ENCODE data around the gene REG3A. TPM values are rescaled to one million over a fixed set of nuclear protein-coding genes. Genes with fewer than 3 reads are reported as not detected.

REG3A gene
- total and polyA plus RNA-seq, 2 donors (not counting 1 experiment from before 2014, with no cell fraction given) = not detected

GRCh38 chr2:79171348-79171958, 11.9 kb upstream of the REG3A start:
- H3K4me3 ChIP-seq (replicated peaks in 1 of 4; ENCODE audit: control extremely low read depth in 1 of 4, insufficient read depth in 1 of 4, low read depth in 3 of 4, low read length in 4 of 4) = no peak overlapping the region
- no peaks in the 10 kb centered on the region for H3K9me3 ChIP-seq (ENCODE audit: control insufficient read depth, insufficient read depth, low read depth, low read length)
- no peaks in the 10 kb centered on the region for H4K20me1 ChIP-seq (ENCODE audit: control insufficient read depth, extremely low read depth, insufficient read depth, low read length)
- H3K36me3 ChIP-seq (ENCODE audit: control insufficient read depth, insufficient read depth, low read length) = no peaks in the 10 kb centered on the region
- H3K27ac ChIP-seq (ENCODE audit: insufficient read depth, low read length) = no peak overlapping the region
- no peaks in the 10 kb centered on the region for H3K4me1 ChIP-seq (ENCODE audit: control insufficient read depth, extremely low read depth, insufficient read depth, low read length)
- H3K27me3 ChIP-seq (ENCODE audit: control insufficient read depth, insufficient read depth, low read length) = no peaks in the 10 kb centered on the region
- H3K4me2 ChIP-seq (ENCODE audit: extremely low read depth, insufficient read depth, low read length) = no peak overlapping the region
- H3K79me2 ChIP-seq (ENCODE audit: control insufficient read depth, insufficient read depth, low read length) = no peaks in the 10 kb centered on the region
- H2AFZ ChIP-seq (ENCODE audit: low read length) = no peak overlapping the region
- H3K9ac ChIP-seq (ENCODE audit: insufficient read depth, low read length) = no peak overlapping the region
- TF ChIP-seq EZH2 (IDR thresholded peaks at IDR 0.05; ENCODE audit: low read length, missing control alignments) (no peak), CTCF (conservative IDR thresholded peaks at IDR 0.05 in 1 of 2, IDR thresholded peaks at IDR 0.05 in 1 of 2; ENCODE audit: low read depth in 1 of 2, low read length in 2 of 2) (no peak)
- DNase-seq (ENCODE audit: low read depth in 2 of 2) = no peak

GRCh38 chr2:79162801-79163200, 3.2 kb upstream of the REG3A start:
- no peak for DNase-seq (ENCODE audit: low read depth in 2 of 2)
- Histone ChIP-seq H3K36me3 (ENCODE audit: control insufficient read depth, insufficient read depth, low read length) (no peaks in the 10 kb centered on the region), H3K9ac (ENCODE audit: insufficient read depth, low read length) (no peak overlapping the region), H3K79me2 (ENCODE audit: control insufficient read depth, insufficient read depth, low read length) (no peaks in the 10 kb centered on the region), H4K20me1 (ENCODE audit: control insufficient read depth, extremely low read depth, insufficient read depth, low read length) (no peaks in the 10 kb centered on the region), H3K27me3 (ENCODE audit: control insufficient read depth, insufficient read depth, low read length) (no peaks in the 10 kb centered on the region), H2AFZ (ENCODE audit: low read length) (no peak overlapping the region), H3K4me3 (replicated peaks in 1 of 4; ENCODE audit: control extremely low read depth in 1 of 4, insufficient read depth in 1 of 4, low read depth in 3 of 4, low read length in 4 of 4) (no peak overlapping the region), H3K27ac (ENCODE audit: insufficient read depth, low read length) (no peak overlapping the region), H3K9me3 (ENCODE audit: control insufficient read depth, insufficient read depth, low read depth, low read length) (no peaks in the 10 kb centered on the region), H3K4me1 (ENCODE audit: control insufficient read depth, extremely low read depth, insufficient read depth, low read length) (no peaks in the 10 kb centered on the region), H3K4me2 (ENCODE audit: extremely low read depth, insufficient read depth, low read length) (no peak overlapping the region)
- no peak for TF ChIP-seq CTCF (conservative IDR thresholded peaks at IDR 0.05 in 1 of 2, IDR thresholded peaks at IDR 0.05 in 1 of 2; ENCODE audit: low read depth in 1 of 2, low read length in 2 of 2)
- TF ChIP-seq EZH2 (IDR thresholded peaks at IDR 0.05; ENCODE audit: low read length, missing control alignments) = no peak

- Histone ChIP-seq H3K27me3 (ENCODE audit: control insufficient read depth, insufficient read depth, low read length) (no peaks in the 10 kb centered on the region), H3K27ac (ENCODE audit: insufficient read depth, low read length) (no peak overlapping the region)
Measured at GRCh38 chr2:79162132-79162531, 2.6 kb upstream of the REG3A start.

More at GRCh38 chr2:79162132-79162531, 2.6 kb upstream of the REG3A start:
- Histone ChIP-seq H3K4me2 (ENCODE audit: extremely low read depth, insufficient read depth, low read length) (no peak overlapping the region), H3K9me3 (ENCODE audit: control insufficient read depth, insufficient read depth, low read depth, low read length) (no peaks in the 10 kb centered on the region), H3K4me1 (ENCODE audit: control insufficient read depth, extremely low read depth, insufficient read depth, low read length) (no peaks in the 10 kb centered on the region), H4K20me1 (ENCODE audit: control insufficient read depth, extremely low read depth, insufficient read depth, low read length) (no peaks in the 10 kb centered on the region), H3K79me2 (ENCODE audit: control insufficient read depth, insufficient read depth, low read length) (no peaks in the 10 kb centered on the region), H3K9ac (ENCODE audit: insufficient read depth, low read length) (no peak overlapping the region), H3K4me3 (replicated peaks in 1 of 4; ENCODE audit: control extremely low read depth in 1 of 4, insufficient read depth in 1 of 4, low read depth in 3 of 4, low read length in 4 of 4) (no peak overlapping the region), H2AFZ (ENCODE audit: low read length) (no peak overlapping the region), H3K36me3 (ENCODE audit: control insufficient read depth, insufficient read depth, low read length) (no peaks in the 10 kb centered on the region)
- TF ChIP-seq EZH2 (IDR thresholded peaks at IDR 0.05; ENCODE audit: low read length, missing control alignments) = no peak
- TF ChIP-seq CTCF (conservative IDR thresholded peaks at IDR 0.05 in 1 of 2, IDR thresholded peaks at IDR 0.05 in 1 of 2; ENCODE audit: low read depth in 1 of 2, low read length in 2 of 2) = no peak
- DNase-seq (ENCODE audit: low read depth in 2 of 2) = no peak

All from fibroblast of lung (primary cell).